Measurements from ENCODE around the gene FXYD2.

GRCh38 chr11:117796872-117797529, 27.5 kb downstream of the FXYD2 start, which contains the start of gene DSCAML1:
- TF ChIP-seq, protein P1, sequence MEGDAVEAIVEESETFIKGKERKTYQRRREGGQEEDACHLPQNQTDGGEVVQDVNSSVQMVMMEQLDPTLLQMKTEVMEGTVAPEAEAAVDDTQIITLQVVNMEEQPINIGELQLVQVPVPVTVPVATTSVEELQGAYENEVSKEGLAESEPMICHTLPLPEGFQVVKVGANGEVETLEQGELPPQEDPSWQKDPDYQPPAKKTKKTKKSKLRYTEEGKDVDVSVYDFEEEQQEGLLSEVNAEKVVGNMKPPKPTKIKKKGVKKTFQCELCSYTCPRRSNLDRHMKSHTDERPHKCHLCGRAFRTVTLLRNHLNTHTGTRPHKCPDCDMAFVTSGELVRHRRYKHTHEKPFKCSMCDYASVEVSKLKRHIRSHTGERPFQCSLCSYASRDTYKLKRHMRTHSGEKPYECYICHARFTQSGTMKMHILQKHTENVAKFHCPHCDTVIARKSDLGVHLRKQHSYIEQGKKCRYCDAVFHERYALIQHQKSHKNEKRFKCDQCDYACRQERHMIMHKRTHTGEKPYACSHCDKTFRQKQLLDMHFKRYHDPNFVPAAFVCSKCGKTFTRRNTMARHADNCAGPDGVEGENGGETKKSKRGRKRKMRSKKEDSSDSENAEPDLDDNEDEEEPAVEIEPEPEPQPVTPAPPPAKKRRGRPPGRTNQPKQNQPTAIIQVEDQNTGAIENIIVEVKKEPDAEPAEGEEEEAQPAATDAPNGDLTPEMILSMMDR (IDR thresholded peaks at IDR 0.05; ENCODE audit: insufficient read depth, low read depth, low read length), result no peak
- peak; percentile 92 for TF ChIP-seq EZH2 (IDR thresholded peaks at IDR 0.05; ENCODE audit: insufficient read depth, low read length)
